ENCODE measurements around the gene RNF220. TPM values are rescaled to one million over a fixed set of nuclear protein-coding genes. Genes with fewer than 3 reads are reported as not detected.

RNF220 gene
- polyA plus RNA-seq, 1 donor from 2014 or later: 142 TPM

DNA sequence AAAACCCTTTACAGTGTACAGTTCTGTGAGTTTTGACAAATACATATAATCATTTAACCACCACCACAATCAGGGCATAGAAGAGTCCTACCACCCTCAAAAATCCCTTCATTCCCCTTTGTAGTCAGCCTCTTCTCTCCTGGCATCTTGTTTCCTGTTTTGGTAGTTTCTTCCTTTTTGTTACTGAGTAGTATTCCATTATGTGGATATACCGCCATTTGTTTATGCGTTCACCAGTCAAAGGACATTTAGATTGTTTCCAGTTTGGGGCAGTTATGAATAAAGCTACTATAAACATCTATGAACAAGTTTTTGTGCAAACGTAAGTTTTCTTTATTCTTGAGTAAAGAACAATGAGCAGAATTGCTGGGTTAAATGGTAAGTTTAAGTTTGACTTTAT is 49.6 kb downstream of the RNF220 start:
- Histone ChIP-seq H3K27me3 (ENCODE audit: insufficient read depth, low read depth, low read length) (no peaks in the 10 kb centered on the region), H3K4me2 (ENCODE audit: low read length) (no peak overlapping the region), H3K27ac (ENCODE audit: low read length) (no peak overlapping the region), H3K4me3 (ENCODE audit: low read length) (no peak overlapping the region), H2AFZ (ENCODE audit: low read depth, low read length) (no peak overlapping the region), H3F3A (ENCODE audit: insufficient read depth, low read length, poor library complexity, severe bottlenecking) (no peaks in the 10 kb centered on the region), H3K9me2 (ENCODE audit: insufficient read depth, low read length) (no peaks in the 10 kb centered on the region), H3K36me3 (ENCODE audit: insufficient read depth, low read length) (no peaks in the 10 kb centered on the region), H3K9ac (ENCODE audit: low read length) (no peak overlapping the region), H4K20me1 (ENCODE audit: insufficient read depth) (no peaks in the 10 kb centered on the region), H3K9me3 (ENCODE audit: low read length) (no peaks in the 10 kb centered on the region), H3K79me2 (replicated peaks; ENCODE audit: insufficient read depth, low read length) (no peaks in the 10 kb centered on the region)
- TF ChIP-seq EZH2 (IDR thresholded peaks at IDR 0.05; ENCODE audit: borderline replicate concordance, insufficient read depth, low read length, poor library complexity, severe bottlenecking) (no peak), MXI1 (conservative IDR thresholded peaks at IDR 0.05; ENCODE audit: poor library complexity, severe bottlenecking) (no peak), RAD21 (conservative IDR thresholded peaks at IDR 0.05) (no peak), TAF1 (IDR thresholded peaks at IDR 0.05; ENCODE audit: low read depth) (no peak), SMC3 (conservative IDR thresholded peaks at IDR 0.05; ENCODE audit: poor library complexity) (no peak), POLR2AphosphoS5 (IDR thresholded peaks at IDR 0.05) (no peak), EP300 (conservative IDR thresholded peaks at IDR 0.05; ENCODE audit: poor library complexity, severe bottlenecking) (no peak)
- TF ChIP-seq, protein P1, sequence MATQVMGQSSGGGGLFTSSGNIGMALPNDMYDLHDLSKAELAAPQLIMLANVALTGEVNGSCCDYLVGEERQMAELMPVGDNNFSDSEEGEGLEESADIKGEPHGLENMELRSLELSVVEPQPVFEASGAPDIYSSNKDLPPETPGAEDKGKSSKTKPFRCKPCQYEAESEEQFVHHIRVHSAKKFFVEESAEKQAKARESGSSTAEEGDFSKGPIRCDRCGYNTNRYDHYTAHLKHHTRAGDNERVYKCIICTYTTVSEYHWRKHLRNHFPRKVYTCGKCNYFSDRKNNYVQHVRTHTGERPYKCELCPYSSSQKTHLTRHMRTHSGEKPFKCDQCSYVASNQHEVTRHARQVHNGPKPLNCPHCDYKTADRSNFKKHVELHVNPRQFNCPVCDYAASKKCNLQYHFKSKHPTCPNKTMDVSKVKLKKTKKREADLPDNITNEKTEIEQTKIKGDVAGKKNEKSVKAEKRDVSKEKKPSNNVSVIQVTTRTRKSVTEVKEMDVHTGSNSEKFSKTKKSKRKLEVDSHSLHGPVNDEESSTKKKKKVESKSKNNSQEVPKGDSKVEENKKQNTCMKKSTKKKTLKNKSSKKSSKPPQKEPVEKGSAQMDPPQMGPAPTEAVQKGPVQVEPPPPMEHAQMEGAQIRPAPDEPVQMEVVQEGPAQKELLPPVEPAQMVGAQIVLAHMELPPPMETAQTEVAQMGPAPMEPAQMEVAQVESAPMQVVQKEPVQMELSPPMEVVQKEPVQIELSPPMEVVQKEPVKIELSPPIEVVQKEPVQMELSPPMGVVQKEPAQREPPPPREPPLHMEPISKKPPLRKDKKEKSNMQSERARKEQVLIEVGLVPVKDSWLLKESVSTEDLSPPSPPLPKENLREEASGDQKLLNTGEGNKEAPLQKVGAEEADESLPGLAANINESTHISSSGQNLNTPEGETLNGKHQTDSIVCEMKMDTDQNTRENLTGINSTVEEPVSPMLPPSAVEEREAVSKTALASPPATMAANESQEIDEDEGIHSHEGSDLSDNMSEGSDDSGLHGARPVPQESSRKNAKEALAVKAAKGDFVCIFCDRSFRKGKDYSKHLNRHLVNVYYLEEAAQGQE (IDR thresholded peaks at IDR 0.05; ENCODE audit: borderline replicate concordance): no peak
- TF ChIP-seq, protein P2, sequence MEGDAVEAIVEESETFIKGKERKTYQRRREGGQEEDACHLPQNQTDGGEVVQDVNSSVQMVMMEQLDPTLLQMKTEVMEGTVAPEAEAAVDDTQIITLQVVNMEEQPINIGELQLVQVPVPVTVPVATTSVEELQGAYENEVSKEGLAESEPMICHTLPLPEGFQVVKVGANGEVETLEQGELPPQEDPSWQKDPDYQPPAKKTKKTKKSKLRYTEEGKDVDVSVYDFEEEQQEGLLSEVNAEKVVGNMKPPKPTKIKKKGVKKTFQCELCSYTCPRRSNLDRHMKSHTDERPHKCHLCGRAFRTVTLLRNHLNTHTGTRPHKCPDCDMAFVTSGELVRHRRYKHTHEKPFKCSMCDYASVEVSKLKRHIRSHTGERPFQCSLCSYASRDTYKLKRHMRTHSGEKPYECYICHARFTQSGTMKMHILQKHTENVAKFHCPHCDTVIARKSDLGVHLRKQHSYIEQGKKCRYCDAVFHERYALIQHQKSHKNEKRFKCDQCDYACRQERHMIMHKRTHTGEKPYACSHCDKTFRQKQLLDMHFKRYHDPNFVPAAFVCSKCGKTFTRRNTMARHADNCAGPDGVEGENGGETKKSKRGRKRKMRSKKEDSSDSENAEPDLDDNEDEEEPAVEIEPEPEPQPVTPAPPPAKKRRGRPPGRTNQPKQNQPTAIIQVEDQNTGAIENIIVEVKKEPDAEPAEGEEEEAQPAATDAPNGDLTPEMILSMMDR (IDR thresholded peaks at IDR 0.05; ENCODE audit: poor library complexity, severe bottlenecking): no peak

- Histone ChIP-seq H3K27ac (ENCODE audit: low read length) (no peak overlapping the region), H3F3A (ENCODE audit: insufficient read depth, low read length, poor library complexity, severe bottlenecking) (no peaks in the 10 kb centered on the region)
Observed at GRCh38 chr1:44460107-44460882, 55.2 kb downstream of the RNF220 start.

More at GRCh38 chr1:44460107-44460882, 55.2 kb downstream of the RNF220 start:
- no peaks in the 10 kb centered on the region for H3K36me3 ChIP-seq (ENCODE audit: insufficient read depth, low read length)
- H3K9me2 ChIP-seq (ENCODE audit: insufficient read depth, low read length): no peaks in the 10 kb centered on the region
- H3K9ac ChIP-seq (ENCODE audit: low read length): no peak overlapping the region
- H3K9me3 ChIP-seq (ENCODE audit: low read length): no peaks in the 10 kb centered on the region
- no peak overlapping the region for H2AFZ ChIP-seq (ENCODE audit: low read depth, low read length)
- H3K79me2 ChIP-seq (replicated peaks; ENCODE audit: insufficient read depth, low read length): no peaks in the 10 kb centered on the region
- TF ChIP-seq TAF1 (IDR thresholded peaks at IDR 0.05; ENCODE audit: low read depth): no peak
- no peak for TF ChIP-seq RAD21 (conservative IDR thresholded peaks at IDR 0.05)
- TF ChIP-seq EP300 (conservative IDR thresholded peaks at IDR 0.05; ENCODE audit: poor library complexity, severe bottlenecking): no peak
- TF ChIP-seq, protein P1 (IDR thresholded peaks at IDR 0.05; ENCODE audit: borderline replicate concordance): no peak
- no peak for TF ChIP-seq EZH2 (IDR thresholded peaks at IDR 0.05; ENCODE audit: borderline replicate concordance, insufficient read depth, low read length, poor library complexity, severe bottlenecking)
- TF ChIP-seq MXI1 (conservative IDR thresholded peaks at IDR 0.05; ENCODE audit: poor library complexity, severe bottlenecking): no peak
- TF ChIP-seq, protein P2 (IDR thresholded peaks at IDR 0.05; ENCODE audit: poor library complexity, severe bottlenecking): no peak
- TF ChIP-seq POLR2AphosphoS5 (IDR thresholded peaks at IDR 0.05): no peak
- no peak for TF ChIP-seq SMC3 (conservative IDR thresholded peaks at IDR 0.05; ENCODE audit: poor library complexity)
- no peaks in the 10 kb centered on the region for H4K20me1 ChIP-seq (ENCODE audit: insufficient read depth)
- H3K4me2 ChIP-seq (ENCODE audit: low read length): no peak overlapping the region
- H3K4me3 ChIP-seq (ENCODE audit: low read length): no peak overlapping the region
- no peaks in the 10 kb centered on the region for H3K27me3 ChIP-seq (ENCODE audit: insufficient read depth, low read depth, low read length)
